ENCODE measurements around the gene ANTXR1.

The ANTXR1 gene

DNA sequence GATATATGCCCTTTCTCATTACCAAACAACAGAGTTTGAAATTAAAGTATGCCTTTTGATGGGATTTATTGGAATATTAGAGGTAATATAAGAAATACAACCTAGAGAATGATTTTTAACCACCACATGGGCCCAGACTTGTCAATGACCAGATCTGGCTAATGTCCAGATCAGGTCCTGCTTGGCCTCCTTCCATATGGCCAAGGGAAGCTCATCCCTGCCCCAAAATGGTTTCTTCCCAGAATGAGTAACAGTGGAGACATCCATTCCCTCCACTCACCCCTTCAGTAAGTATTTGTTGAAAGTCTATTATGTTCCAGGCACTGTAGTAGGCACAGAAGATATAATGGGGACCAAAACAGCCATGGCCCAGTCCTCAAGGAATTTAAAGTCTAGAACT is 54.9 kb downstream of the ANTXR1 start:
- ATAC-seq = no peak
- TF ChIP-seq ZFP3 (CRISPR knock-in tag; IDR thresholded peaks at IDR 0.05) (no peak), ZNF70 (CRISPR knock-in tag; IDR thresholded peaks at IDR 0.05) (no peak), RARB (CRISPR knock-in tag; IDR thresholded peaks at IDR 0.05) (no peak), GLIS3 (CRISPR knock-in tag; IDR thresholded peaks at IDR 0.05) (no peak), CSDC2 (CRISPR knock-in tag; IDR thresholded peaks at IDR 0.05) (no peak), TOX (CRISPR knock-in tag; IDR thresholded peaks at IDR 0.05; ENCODE audit: borderline replicate concordance) (no peak), PATZ1 (CRISPR knock-in tag; IDR thresholded peaks at IDR 0.05; ENCODE audit: borderline replicate concordance) (no peak), SNAI2 (CRISPR knock-in tag; IDR thresholded peaks at IDR 0.05) (no peak), OSR1 (CRISPR knock-in tag; IDR thresholded peaks at IDR 0.05) (no peak), PPARA (CRISPR knock-in tag; IDR thresholded peaks at IDR 0.05; ENCODE audit: borderline replicate concordance) (no peak), ZFP30 (CRISPR knock-in tag; IDR thresholded peaks at IDR 0.05) (no peak), TCF4 (CRISPR knock-in tag; IDR thresholded peaks at IDR 0.05; ENCODE audit: borderline replicate concordance) (no peak), ARNTL (CRISPR knock-in tag; IDR thresholded peaks at IDR 0.05; ENCODE audit: borderline replicate concordance, low read depth) (no peak), ISL1 (CRISPR knock-in tag; IDR thresholded peaks at IDR 0.05) (no peak)
- TF ChIP-seq, protein P1, sequence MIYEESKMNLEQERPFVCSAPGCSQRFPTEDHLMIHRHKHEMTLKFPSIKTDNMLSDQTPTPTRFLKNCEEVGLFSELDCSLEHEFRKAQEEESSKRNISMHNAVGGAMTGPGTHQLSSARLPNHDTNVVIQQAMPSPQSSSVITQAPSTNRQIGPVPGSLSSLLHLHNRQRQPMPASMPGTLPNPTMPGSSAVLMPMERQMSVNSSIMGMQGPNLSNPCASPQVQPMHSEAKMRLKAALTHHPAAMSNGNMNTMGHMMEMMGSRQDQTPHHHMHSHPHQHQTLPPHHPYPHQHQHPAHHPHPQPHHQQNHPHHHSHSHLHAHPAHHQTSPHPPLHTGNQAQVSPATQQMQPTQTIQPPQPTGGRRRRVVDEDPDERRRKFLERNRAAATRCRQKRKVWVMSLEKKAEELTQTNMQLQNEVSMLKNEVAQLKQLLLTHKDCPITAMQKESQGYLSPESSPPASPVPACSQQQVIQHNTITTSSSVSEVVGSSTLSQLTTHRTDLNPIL (CRISPR knock-in tag; IDR thresholded peaks at IDR 0.05; ENCODE audit: low read depth) = no peak
- TF ChIP-seq, protein P2, sequence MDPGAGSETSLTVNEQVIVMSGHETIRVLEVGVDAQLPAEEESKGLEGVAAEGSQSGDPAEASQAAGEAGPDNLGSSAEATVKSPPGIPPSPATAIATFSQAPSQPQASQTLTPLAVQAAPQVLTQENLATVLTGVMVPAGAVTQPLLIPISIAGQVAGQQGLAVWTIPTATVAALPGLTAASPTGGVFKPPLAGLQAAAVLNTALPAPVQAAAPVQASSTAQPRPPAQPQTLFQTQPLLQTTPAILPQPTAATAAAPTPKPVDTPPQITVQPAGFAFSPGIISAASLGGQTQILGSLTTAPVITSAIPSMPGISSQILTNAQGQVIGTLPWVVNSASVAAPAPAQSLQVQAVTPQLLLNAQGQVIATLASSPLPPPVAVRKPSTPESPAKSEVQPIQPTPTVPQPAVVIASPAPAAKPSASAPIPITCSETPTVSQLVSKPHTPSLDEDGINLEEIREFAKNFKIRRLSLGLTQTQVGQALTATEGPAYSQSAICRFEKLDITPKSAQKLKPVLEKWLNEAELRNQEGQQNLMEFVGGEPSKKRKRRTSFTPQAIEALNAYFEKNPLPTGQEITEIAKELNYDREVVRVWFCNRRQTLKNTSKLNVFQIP (CRISPR knock-in tag; IDR thresholded peaks at IDR 0.05; ENCODE audit: borderline replicate concordance, low read depth) = no peak
- TF ChIP-seq, protein P3, sequence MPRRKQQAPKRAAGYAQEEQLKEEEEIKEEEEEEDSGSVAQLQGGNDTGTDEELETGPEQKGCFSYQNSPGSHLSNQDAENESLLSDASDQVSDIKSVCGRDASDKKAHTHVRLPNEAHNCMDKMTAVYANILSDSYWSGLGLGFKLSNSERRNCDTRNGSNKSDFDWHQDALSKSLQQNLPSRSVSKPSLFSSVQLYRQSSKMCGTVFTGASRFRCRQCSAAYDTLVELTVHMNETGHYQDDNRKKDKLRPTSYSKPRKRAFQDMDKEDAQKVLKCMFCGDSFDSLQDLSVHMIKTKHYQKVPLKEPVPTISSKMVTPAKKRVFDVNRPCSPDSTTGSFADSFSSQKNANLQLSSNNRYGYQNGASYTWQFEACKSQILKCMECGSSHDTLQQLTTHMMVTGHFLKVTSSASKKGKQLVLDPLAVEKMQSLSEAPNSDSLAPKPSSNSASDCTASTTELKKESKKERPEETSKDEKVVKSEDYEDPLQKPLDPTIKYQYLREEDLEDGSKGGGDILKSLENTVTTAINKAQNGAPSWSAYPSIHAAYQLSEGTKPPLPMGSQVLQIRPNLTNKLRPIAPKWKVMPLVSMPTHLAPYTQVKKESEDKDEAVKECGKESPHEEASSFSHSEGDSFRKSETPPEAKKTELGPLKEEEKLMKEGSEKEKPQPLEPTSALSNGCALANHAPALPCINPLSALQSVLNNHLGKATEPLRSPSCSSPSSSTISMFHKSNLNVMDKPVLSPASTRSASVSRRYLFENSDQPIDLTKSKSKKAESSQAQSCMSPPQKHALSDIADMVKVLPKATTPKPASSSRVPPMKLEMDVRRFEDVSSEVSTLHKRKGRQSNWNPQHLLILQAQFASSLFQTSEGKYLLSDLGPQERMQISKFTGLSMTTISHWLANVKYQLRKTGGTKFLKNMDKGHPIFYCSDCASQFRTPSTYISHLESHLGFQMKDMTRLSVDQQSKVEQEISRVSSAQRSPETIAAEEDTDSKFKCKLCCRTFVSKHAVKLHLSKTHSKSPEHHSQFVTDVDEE (CRISPR knock-in tag; IDR thresholded peaks at IDR 0.05) = no peak

DNA sequence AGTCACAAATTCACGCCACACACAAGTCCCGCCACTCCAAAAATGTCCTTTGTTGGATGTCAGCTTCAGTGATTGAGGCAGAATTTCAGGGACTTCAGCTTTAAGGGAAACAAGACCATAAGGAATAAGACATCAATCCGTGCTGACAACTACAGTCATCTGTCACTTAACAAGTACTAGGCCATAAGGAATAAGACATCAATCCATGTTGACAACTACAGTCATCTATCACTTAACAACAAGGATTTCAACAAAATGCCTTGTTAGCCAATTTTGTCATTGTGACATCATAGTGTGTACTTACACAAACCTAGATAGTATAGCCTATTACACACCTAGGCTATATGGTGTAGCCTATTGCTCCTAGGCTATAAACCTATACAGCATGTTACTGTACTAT is 58.0 kb downstream of the ANTXR1 start:
- no peak for TF ChIP-seq ZNF70 (CRISPR knock-in tag; IDR thresholded peaks at IDR 0.05)
- TF ChIP-seq ZC3H10 (CRISPR knock-in tag; IDR thresholded peaks at IDR 0.05) = no peak
- no peak for TF ChIP-seq GLIS3 (CRISPR knock-in tag; IDR thresholded peaks at IDR 0.05)
- TF ChIP-seq, protein P1 (CRISPR knock-in tag; IDR thresholded peaks at IDR 0.05; ENCODE audit: low read depth) = no peak
- no peak for TF ChIP-seq ZFP3 (CRISPR knock-in tag; IDR thresholded peaks at IDR 0.05)
- TF ChIP-seq ARNTL (CRISPR knock-in tag; IDR thresholded peaks at IDR 0.05; ENCODE audit: borderline replicate concordance, low read depth) = no peak
- no peak for TF ChIP-seq RARB (CRISPR knock-in tag; IDR thresholded peaks at IDR 0.05)
- TF ChIP-seq, protein P3 (CRISPR knock-in tag; IDR thresholded peaks at IDR 0.05) = no peak
- no peak for TF ChIP-seq OSR1 (CRISPR knock-in tag; IDR thresholded peaks at IDR 0.05)
- TF ChIP-seq TCF4 (CRISPR knock-in tag; IDR thresholded peaks at IDR 0.05; ENCODE audit: borderline replicate concordance) = no peak
- TF ChIP-seq ISL1 (CRISPR knock-in tag; IDR thresholded peaks at IDR 0.05) = no peak
- TF ChIP-seq TOX (CRISPR knock-in tag; IDR thresholded peaks at IDR 0.05; ENCODE audit: borderline replicate concordance) = no peak
- no peak for TF ChIP-seq BACH2 (CRISPR knock-in tag; IDR thresholded peaks at IDR 0.05; ENCODE audit: borderline replicate concordance)
- no peak for TF ChIP-seq ZNF565 (CRISPR knock-in tag; conservative IDR thresholded peaks at IDR 0.05; ENCODE audit: low read depth)
- no peak for TF ChIP-seq ZNF8 (CRISPR knock-in tag; IDR thresholded peaks at IDR 0.05)
- no peak for TF ChIP-seq ESRRG (CRISPR knock-in tag; IDR thresholded peaks at IDR 0.05)
- TF ChIP-seq, protein P2 (CRISPR knock-in tag; IDR thresholded peaks at IDR 0.05; ENCODE audit: borderline replicate concordance, low read depth) = no peak
- TF ChIP-seq PPARA (CRISPR knock-in tag; IDR thresholded peaks at IDR 0.05; ENCODE audit: borderline replicate concordance) = no peak
- no peak for TF ChIP-seq CSRNP3 (CRISPR knock-in tag; IDR thresholded peaks at IDR 0.05)
- ATAC-seq = no peak
